ENCODE results near the gene RCAN1. TPM values are rescaled to one million over a fixed set of nuclear protein-coding genes. Genes with fewer than 3 reads are reported as not detected.

The RCAN1 gene
- total and polyA plus RNA-seq, 9 of the 15 experiments (the other 6 are each of a cell fraction or from before 2014, with no cell fraction given): 4.4 to 16.5 (median 12.3) TPM

- CTCF ChIA-PET (ENCODE audit: low intra/inter-chr PET ratio): no interaction called here
- Histone ChIP-seq H3K36me3 (ENCODE audit: control insufficient read depth, insufficient read depth, low read length) (no peaks in the 10 kb centered on the region), H3K4me3 (no peak overlapping the region), H3K79me2 (ENCODE audit: control insufficient read depth, insufficient read depth, low read length) (no peaks in the 10 kb centered on the region), H3K4me1 (replicated peaks in 1 of 2; ENCODE audit: control insufficient read depth in 2 of 2, insufficient read depth in 2 of 2, low read length in 2 of 2) (no peaks in the 10 kb centered on the region; a peak in 1 of 5 replicates), H4K20me1 (replicated peaks; ENCODE audit: control insufficient read depth, insufficient read depth, low read length) (no peaks in the 10 kb centered on the region), H3K9me3 (replicated peaks; ENCODE audit: control insufficient read depth, insufficient read depth, low read depth, low read length) (no peaks in the 10 kb centered on the region), H3K27ac (ENCODE audit: extremely low read depth, low read depth, low read length) (no peak overlapping the region), H3K4me2 (ENCODE audit: insufficient read depth, low read length) (no peak overlapping the region), H3K9ac (ENCODE audit: insufficient read depth in 1 of 2, low read depth in 2 of 2, low read length in 2 of 2) (no peak overlapping the region), H2AFZ (ENCODE audit: low read depth, low read length) (no peak overlapping the region), H3K9me1 (ENCODE audit: control insufficient read depth, insufficient read depth, low read length) (no peaks in the 10 kb centered on the region), H3K27me3 (ENCODE audit: control insufficient read depth in 2 of 2, insufficient read depth in 2 of 2, low read length in 2 of 2) (peaks cover 0 to 12% of the 10 kb centered on the region in 2 experiments; a peak in 1 of 5 replicates)
- intact Hi-C loops (cut with micrococcal nuclease): no loop called here
- no peak for DNase-seq (ENCODE audit: extremely low read depth in 1 of 4, low spot score in 3 of 4)
- in situ Hi-C loops (cut with MboI): no loop called here
- ATAC-seq: no peak
- TF ChIP-seq NR2C2 (CRISPR knock-in tag; IDR thresholded peaks at IDR 0.05) (no peak), NR2C2 (tag; IDR thresholded peaks at IDR 0.05) (peak; percentile 31; the same call in 1 of the 2 replicates), STAT5B (CRISPR knock-in tag; IDR thresholded peaks at IDR 0.05) (no peak)
- no TSS peak for BruUV-seq (replicated peaks)
- POLR2A ChIA-PET: interaction anchor here (1.1 kb wide), 1 partner anchor 13 kb away, joined by 4 read pairs; no protein-coding TSS in a partner anchor
- no peak for FAIRE-seq
- WGBS (ENCODE audit: insufficient coverage, low coverage, missing lambda C conversion rate): 20% methylated on average over 4 of the region's 4 CpGs
These were observed 80.4 kb downstream of the RCAN1 start for GRCh38 chr21:34534522-34534921.

DNA sequence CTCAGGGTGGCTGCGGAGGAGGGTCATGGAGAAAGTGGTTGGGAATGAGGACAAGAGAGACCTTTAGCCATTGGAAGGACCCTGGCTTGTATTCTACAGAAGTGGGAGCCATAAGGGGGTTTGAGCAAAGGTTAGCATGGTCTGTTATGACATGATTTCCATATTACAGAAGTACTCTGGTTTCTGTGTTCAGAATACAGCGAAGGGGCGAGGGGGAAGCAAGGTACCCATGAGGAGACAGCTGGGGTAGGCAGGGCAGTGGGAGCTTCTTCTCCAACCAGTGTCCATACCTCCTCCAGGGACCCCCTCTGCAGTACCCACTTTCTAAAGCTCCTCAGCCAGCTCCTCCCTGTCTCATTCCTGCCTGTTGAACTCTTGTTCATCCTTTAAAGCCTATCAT is 81.0 kb downstream of the RCAN1 start:
- in situ Hi-C loops (cut with MboI): no loop called here
- Histone ChIP-seq H3K9me1 (ENCODE audit: control insufficient read depth, insufficient read depth, low read length) (no peaks in the 10 kb centered on the region), H3K9me3 (replicated peaks; ENCODE audit: control insufficient read depth, insufficient read depth, low read depth, low read length) (no peaks in the 10 kb centered on the region), H2AFZ (ENCODE audit: low read depth, low read length) (no peak overlapping the region), H4K20me1 (replicated peaks; ENCODE audit: control insufficient read depth, insufficient read depth, low read length) (no peaks in the 10 kb centered on the region), H3K4me2 (ENCODE audit: insufficient read depth, low read length) (no peak overlapping the region), H3K4me3 (no peak overlapping the region), H3K27ac (ENCODE audit: extremely low read depth, low read depth, low read length) (no peak overlapping the region), H3K9ac (ENCODE audit: insufficient read depth in 1 of 2, low read depth in 2 of 2, low read length in 2 of 2) (no peak overlapping the region), H3K36me3 (ENCODE audit: control insufficient read depth, insufficient read depth, low read length) (no peaks in the 10 kb centered on the region), H3K4me1 (replicated peaks in 1 of 2; ENCODE audit: control insufficient read depth in 2 of 2, insufficient read depth in 2 of 2, low read length in 2 of 2) (no peaks in the 10 kb centered on the region; a peak in 1 of 5 replicates), H3K27me3 (ENCODE audit: control insufficient read depth in 2 of 2, insufficient read depth in 2 of 2, low read length in 2 of 2) (peaks cover 3 to 12% of the 10 kb centered on the region in 2 experiments; a peak in 3 of 5 replicates), H3K79me2 (ENCODE audit: control insufficient read depth, insufficient read depth, low read length) (no peaks in the 10 kb centered on the region)
- no TSS peak for BruUV-seq (replicated peaks)
- CTCF ChIA-PET (ENCODE audit: low intra/inter-chr PET ratio): no interaction called here
- WGBS (ENCODE audit: insufficient coverage, low coverage, missing lambda C conversion rate): 27% methylated on average over 3 of the region's 3 CpGs
- TF ChIP-seq ARID2 (IDR thresholded peaks at IDR 0.05) (no peak), ZNF644 (tag; IDR thresholded peaks at IDR 0.05; ENCODE audit: low read depth) (no peak), NR2C2 (CRISPR knock-in tag; IDR thresholded peaks at IDR 0.05) (no peak), NR2C2 (tag; IDR thresholded peaks at IDR 0.05) (no peak)
- intact Hi-C loops (cut with micrococcal nuclease): no loop called here
- ATAC-seq (no peak), FAIRE-seq (no peak), DNase-seq (ENCODE audit: extremely low read depth in 1 of 4, low spot score in 3 of 4) (no peak)
- POLR2A ChIA-PET: interaction anchor here (0.6 to 1.1 kb wide), 2 partner anchors 13 to 65 kb away, joined by 3 to 4 read pairs; no protein-coding TSS in a partner anchor
